ENCODE measurements around the gene KANK4.
"Not testable (repeated sequence)": the region's sequence is repeated elsewhere in the genome, so short reads cannot be mapped to it uniquely, and the experiment has no call there.

KANK4 gene

GRCh38 chr1:62233926-62234450 lies 85.2 kb downstream of the KANK4 start:
- no peak for DNase-seq

GRCh38 chr1:62232871-62233278 lies 86.4 kb downstream of the KANK4 start:
- no peak for DNase-seq

- no peak for DNase-seq
These were observed 88.5 kb downstream of the KANK4 start for GRCh38 chr1:62230718-62231117.

GRCh38 chr1:62229932-62230331 lies 89.3 kb downstream of the KANK4 start:
- DNase-seq: no peak

GRCh38 chr1:62229468-62229867 lies 89.8 kb downstream of the KANK4 start:
- no peak for DNase-seq

GRCh38 chr1:62228883-62229187 lies 90.4 kb downstream of the KANK4 start:
- no peak for DNase-seq

- no peak for DNase-seq
These were observed 90.9 kb downstream of the KANK4 start for GRCh38 chr1:62228136-62228882.

GRCh38 chr1:62227496-62227895 lies 91.7 kb downstream of the KANK4 start:
- no peak for DNase-seq

GRCh38 chr1:62224182-62224581 lies 95.1 kb downstream of the KANK4 start:
- DNase-seq: no peak

DNA sequence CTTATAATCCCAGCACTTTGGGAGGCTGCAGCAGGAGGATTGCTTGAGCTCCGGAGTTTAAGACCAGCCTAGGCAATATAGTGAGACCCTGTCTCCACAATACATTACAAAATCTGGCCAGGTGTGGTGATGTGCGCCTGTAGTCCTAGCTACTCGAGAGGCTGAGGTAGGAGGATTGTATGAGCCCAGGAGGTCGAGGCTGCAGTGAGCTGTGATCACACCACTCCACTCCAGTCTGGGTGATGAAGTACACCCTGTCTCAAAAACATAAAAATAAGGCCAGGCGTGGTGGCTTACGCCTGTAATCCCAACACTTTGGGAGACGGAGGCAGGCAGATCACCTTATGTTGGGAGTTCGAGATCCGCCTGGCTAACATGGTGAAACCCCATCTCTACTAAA lies 96.9 kb downstream of the KANK4 start:
- DNase-seq: no peak

GRCh38 chr1:62221171-62221570 lies 98.1 kb downstream of the KANK4 start:
- no peak for DNase-seq

DNA sequence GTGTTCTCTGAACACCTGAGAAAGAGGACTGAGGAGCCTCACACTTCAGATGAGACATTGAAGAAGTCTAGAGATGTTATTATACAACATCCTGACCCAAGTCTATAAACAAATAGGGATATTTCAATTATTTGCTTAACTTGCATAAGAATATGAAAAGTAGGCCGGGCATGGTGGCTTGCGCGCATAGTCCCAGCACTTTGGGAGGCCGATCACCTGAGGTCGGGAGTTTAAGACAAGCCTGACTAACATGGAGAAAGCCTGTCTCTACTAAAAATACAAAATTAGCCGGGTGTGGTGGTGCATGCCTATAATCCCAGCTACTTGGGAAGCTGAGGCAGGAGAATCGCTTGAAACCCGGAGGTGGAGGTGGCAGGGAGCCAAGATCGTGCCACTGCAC lies 98.8 kb downstream of the KANK4 start:
- DNase-seq: not testable (repeated sequence)

DNA sequence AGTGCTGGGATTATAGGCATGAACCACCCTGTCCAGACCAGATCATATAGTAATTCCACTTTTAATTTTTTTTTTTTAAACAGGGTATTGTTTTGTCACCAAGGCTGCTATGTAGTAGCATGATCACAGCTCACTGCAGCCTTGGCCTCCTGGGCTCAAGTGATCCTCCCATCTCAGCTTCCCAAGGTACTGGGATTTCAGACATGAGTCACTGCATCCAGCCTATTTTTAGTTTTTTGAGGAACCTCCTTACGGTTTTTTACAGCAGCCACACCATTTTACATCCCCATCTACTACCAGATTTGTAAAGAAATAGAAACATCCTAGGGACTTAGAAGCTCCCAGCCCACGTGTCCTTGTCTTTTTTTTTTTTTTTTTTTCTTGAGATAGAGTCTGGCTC lies 100.6 kb downstream of the KANK4 start:
- no peak for DNase-seq

GRCh38 chr1:62213075-62213914 lies 105.9 kb downstream of the KANK4 start:
- DNase-seq: no peak

DNA sequence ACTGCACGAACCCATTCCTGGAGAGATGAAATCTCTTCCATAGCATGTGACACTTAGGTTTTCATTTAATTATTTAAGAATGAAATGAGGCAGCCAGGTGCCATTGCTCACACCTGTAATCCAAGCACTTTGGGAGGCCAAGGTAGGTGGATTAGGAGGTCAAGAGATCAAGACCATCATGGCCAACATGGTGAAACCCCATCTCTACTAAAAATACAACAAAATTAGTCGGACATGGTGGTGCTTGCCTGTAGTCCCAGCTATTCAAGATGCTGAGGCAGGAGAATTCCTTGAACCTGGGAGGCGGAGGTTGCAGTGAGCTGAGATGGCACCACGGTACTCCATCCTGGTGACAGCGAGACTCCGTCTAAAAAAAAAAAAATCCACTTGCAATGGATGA lies 106.8 kb downstream of the KANK4 start:
- DNase-seq: no peak

- no peak for DNase-seq
These were observed 108.3 kb downstream of the KANK4 start for GRCh38 chr1:62210960-62211359.

DNA sequence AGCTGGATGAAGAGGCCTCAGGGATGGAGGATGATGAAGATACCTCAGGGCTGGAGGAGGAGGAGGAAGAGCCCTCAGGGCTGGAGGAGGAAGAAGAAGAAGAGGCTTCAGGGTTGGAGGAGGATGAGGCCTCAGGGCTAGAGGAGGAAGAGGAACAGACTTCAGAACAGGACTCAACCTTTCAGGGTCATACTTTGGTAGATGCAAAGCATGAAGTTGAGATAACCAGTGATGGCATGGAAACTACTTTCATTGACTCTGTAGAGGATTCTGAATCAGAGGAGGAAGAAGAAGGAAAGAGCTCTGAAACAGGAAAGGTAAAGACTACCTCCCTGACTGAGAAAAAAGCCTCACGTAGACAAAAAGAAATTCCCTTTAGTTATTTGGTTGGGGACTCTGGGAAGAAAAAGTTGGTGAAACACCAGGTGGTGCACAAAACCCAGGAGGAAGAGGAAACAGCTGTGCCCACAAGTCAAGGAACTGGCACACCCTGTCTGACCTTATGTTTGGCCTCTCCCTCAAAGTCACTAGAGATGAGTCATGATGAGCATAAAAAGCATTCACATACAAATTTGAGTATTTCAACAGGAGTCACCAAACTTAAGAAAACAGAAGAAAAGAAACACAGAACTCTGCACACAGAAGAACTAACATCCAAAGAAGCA lies 109.2 kb downstream of the KANK4 start:
- DNase-seq: no peak

DNA sequence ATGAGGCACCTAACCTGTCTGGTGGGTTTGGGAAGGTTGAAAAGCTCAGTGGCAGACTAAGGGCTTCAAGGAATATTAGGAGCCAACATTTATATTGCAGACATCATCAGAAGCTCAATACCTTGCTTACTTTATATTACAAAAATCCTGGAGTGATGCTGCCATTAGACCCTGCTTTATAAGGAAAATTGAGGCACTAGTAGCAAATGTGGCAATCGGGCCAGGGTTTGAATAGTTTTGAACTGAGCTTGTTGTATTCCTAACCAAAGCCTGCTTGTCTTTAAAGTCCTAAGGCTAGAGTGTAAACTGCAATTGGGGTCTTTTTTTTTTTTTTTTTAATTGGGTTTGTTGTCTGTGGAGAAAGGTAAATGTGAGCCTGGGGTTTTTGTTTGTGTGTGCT lies 110.3 kb downstream of the KANK4 start:
- DNase-seq: no peak

DNA sequence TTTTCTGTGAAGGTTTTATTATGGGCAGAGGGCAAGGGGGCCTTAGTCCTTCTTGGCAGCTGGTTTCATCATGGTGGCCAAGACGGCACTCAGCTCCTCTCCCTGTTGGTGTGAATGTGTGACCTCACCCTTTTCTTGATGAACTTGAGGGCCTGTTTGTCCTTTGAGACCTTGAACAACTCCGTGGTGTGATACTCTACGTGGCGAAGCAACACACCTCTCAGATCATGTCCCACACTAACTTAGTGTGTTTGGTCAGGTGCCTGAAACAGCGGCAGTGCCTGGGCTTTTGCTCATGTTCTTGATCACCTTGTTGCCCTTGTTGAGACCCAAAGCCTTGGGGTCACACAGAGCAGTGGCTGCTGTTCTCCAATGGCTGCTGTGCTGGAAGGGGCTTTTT lies 111.1 kb downstream of the KANK4 start:
- DNase-seq: no peak

GRCh38 chr1:62207187-62207586 lies 112.0 kb downstream of the KANK4 start:
- no peak for DNase-seq

DNA sequence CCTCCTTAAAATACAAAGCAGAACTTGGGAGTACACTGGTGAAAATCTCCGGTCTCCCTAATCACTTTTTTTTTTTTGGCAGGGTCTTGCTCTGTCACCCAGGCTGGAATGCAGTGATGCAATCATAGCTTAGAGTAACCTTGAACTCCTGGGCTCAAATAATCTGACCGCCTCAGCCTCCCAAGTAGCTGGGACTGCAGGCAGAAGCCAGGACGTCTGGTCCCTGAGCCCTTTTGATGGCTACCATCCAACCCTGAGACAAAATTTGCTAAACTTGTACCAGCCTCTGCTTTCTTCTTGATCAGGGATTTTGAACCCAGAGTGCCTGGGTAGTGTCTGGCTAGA lies 120.5 kb downstream of the KANK4 start:
- no peak for DNase-seq

GRCh38 chr1:62198069-62198780 lies 121.0 kb downstream of the KANK4 start:
- no peak for DNase-seq

- no peak for DNase-seq
These were observed 123.0 kb downstream of the KANK4 start for GRCh38 chr1:62196086-62196690.

Measured in CD4-positive, alpha-beta T cell treated with Interleukin-15 for 1 hour (primary cell).